MG63 (cell line): Measurements from ENCODE around the gene IMPDH2. TPM values are rescaled to one million over a fixed set of nuclear protein-coding genes. Genes with fewer than 3 reads are reported as not detected.

Experiments used
- DNase-seq: peaks from one replicate; pipeline ENCODE4 v3.0.0-alpha.2; 2020
- H3K27me3 ChIP-seq: fragments of 250-450 bp; sonication (Bioruptor Pico); 2 replicates; pipeline ENCODE4 v1.5.1; 2020; ENCODE audit warnings: mild to moderate bottlenecking, moderate library complexity
- H3K36me3 ChIP-seq: fragments of 250-450 bp; sonication (Bioruptor Pico); 2 replicates; pipeline ENCODE4 v1.5.1; 2020; ENCODE audit warnings: mild to moderate bottlenecking, moderate library complexity
- H3K4me3 ChIP-seq: fragments of 250-450 bp; sonication (Bioruptor Pico); 2 replicates; pipeline ENCODE4 v1.5.1; 2020; ENCODE audit warnings: mild to moderate bottlenecking, moderate library complexity
- H3K9me3 ChIP-seq: fragments of 250-450 bp; sonication (Bioruptor Pico); 2 replicates; pipeline ENCODE4 v1.5.1; 2020; ENCODE audit warnings: mild to moderate bottlenecking, moderate library complexity
- total RNA-seq: library from RNA; depleted of rRNA; stranded (reverse); fragments of >200 nt; shearing (Covaris generic); gene quantifications from 2 replicates; pipeline ENCODE4 v1.2.3, GENCODE V29; 2014; ENCODE audit warnings: low replicate concordance; rRNA removed

Gene IMPDH2
- total RNA-seq, result 304 and 356 TPM in 2 replicates

DNA sequence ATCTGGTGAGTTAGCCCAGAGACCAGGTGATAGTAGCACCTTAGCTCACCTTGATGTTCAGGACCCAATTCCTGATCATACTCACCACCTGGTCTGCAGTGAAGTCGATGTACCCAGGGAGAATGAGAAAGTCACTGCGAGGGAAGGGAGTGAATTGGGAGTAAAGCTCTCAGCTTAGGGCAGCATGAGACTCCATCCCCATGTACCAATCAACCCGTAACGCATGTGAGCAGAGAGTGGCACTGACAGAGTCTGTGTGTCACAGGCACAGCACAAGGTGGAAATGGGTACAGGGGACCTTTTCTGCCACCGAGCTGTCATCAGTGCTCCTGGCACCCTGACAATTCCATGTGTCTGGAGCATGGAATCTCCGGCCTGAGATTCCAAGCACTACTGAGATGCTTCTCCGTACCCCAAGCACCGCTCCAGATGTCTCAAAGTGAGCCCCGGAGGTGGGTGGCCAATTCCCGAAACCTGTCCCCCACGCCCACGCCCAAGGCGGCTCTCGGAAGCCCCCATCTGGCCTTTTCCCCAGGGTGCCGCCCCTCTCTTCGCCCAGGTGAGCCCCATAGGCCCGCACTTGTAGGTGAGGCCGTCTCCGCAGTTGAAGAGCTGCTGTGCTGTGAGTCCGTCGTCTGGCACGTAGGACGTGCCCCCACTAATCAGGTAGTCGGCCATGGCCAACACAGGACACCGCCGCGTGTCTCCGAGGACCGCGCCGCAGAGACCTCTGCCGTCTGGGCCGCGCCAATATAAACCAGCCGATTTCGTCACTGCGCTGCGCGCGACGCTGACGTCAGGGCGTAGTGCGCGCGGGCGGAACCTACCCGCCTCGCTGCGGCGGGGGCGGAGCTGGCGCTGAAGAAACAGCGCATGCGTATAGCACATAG lies at the start of gene IMPDH2:
TSS of gene IMPDH2 (minus strand) at position 726 of the 890 bp plus-strand sequence. CDS start at position 678, 48 bp downstream.
- H3K9me3 ChIP-seq, result no peaks in the 10 kb centered on the region
- H3K27me3 ChIP-seq, result no peaks in the 10 kb centered on the region
- peak; percentile 83 for DNase-seq
- peaks cover 55% of the 10 kb centered on the region for H3K36me3 ChIP-seq
- peak within 1 kb of the TSS; percentile 82 for H3K4me3 ChIP-seq

DNA sequence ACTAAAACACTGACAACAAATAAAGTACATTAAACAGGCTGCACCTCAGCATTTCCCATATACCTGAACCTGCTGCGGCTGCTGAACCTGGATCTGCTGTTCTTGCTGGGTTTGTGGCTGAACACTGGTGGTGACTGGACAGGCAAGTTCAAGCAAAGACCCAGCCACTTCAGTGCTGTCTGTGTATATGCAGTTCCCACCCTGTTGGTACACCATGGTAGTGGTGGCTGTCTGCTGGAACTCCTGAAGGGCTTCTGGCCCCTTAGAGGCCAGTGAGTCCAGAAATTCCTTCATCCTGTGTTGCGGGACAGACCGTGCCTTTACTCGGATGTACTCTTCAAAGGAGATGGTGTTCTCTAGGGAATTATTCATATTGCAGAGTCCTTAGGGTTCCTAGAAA lies 47.4 kb upstream of the IMPDH2 start:
- Histone ChIP-seq H3K27me3 (no peaks in the 10 kb centered on the region), H3K9me3 (no peaks in the 10 kb centered on the region), H3K4me3 (no peak overlapping the region), H3K36me3 (peaks cover 23% of the 10 kb centered on the region)
- DNase-seq, result no peak

DNA sequence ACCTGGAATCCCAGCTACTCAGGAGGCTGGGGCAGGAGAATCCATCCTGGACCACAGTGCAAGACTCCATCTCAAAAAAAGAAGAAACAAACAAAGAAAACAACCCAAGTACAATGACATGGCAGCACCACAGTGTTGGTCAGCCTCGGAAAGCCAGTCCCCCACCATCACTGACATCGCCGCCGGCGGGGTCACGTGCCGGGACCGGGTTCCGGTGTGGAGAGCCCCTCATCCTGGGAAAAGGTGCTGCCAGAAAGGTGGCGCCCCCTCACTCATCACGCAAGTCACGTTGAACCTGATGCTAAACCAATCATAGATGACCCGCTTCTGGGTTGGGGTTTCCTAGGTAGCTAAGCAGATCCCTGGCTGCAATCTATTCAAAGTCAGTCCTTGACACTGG lies 46.9 kb upstream of the IMPDH2 start:
- no peaks in the 10 kb centered on the region for H3K27me3 ChIP-seq
- peaks cover 25% of the 10 kb centered on the region for H3K36me3 ChIP-seq
- no peaks in the 10 kb centered on the region for H3K9me3 ChIP-seq
- no peak for DNase-seq
- H3K4me3 ChIP-seq, result no peak overlapping the region

DNA sequence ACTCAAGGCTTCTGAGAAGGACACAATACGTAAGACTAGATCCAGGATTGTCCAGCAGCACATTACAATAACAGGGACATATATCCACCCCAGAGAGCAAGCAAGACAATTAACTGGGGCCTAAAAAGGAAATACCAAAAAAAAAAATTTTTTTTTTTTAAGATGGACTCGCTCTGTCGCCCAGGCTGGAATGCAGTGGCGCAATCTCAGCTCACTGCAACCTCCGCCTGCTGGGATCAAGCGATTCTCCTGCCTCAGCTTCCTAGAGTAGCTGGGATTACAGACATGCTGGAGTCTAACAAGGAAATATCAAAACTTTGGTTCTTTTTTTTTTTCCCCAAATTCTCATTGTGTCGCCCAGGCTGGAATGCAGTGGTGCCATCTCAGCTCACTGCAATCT lies 28.8 kb upstream of the IMPDH2 start:
- H3K36me3 ChIP-seq, result peaks cover 34% of the 10 kb centered on the region
- no peaks in the 10 kb centered on the region for H3K9me3 ChIP-seq
- no peak for DNase-seq

DNA sequence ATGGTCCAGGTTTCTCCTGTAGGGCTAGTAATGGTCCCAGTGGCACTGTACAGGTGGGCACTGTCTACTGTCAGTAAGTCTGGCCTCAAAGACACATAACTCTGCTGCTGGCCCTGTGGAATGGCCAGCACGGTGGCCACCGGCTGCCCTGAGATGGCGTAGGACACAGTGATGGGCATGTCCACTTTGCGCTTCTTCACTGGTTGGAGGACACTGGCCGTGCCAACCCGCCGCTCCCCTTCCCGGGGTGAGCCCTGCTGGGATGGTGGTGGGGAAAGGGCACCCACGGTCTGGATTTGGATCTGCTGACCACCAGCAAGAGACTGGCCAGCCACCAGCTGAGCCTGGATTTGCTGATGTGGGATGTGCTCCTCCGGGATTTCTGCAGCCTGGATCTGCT lies 28.1 kb upstream of the IMPDH2 start:
- Histone ChIP-seq H3K9me3 (no peaks in the 10 kb centered on the region), H3K4me3 (no peak overlapping the region), H3K27me3 (no peaks in the 10 kb centered on the region), H3K36me3 (peaks cover 34% of the 10 kb centered on the region)
- no peak for DNase-seq

More for the DNA sequence above, 28.8 kb upstream of the IMPDH2 start:
- Histone ChIP-seq H3K27me3 (no peaks in the 10 kb centered on the region), H3K4me3 (no peak overlapping the region)

DNA sequence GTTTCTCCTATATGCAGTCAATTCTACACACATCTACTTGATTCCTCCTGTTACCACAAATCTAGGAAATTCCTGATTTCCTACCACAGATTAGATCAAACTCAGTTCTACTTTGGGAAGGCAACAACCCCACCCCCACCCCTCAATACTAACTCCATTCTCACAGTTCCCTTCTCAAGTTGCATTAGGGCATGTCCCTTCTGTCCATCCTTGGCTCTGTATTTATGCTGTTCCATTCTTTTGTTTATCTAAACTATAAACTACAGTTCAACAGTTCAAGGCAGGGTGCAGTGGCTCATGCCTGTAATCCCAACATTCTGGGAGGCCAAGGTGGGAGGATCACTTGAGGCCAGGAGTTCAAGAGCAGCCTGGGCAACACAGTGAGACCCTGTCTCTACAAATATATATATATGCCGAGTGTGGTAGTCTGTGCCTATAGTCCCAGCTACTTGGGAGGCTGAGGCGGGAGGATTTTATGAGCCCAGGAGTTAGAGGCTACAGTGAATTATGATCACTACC lies 25.2 kb upstream of the IMPDH2 start:
- no peak for DNase-seq
- Histone ChIP-seq H3K9me3 (no peaks in the 10 kb centered on the region), H3K36me3 (peaks cover 33% of the 10 kb centered on the region), H3K4me3 (no peak overlapping the region), H3K27me3 (no peaks in the 10 kb centered on the region)

DNA sequence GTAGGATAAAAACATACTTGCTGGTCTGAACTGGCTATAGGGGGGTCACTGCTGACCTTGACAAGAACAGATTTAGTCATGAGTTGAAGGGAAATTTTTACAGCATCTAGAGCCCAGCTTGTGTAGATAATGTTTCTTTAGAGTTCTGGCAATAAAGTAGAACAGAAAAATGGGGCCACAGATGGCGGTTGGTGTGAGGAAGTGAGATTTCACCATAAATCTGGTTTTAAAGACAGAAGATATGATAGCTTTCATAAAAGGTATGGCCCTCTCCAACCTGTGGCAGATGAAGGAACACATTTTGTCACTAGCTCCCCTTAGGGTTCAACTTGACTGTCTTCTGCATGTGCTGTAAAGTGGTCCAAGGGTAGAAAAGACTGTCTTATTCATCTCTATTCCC lies 24.3 kb upstream of the IMPDH2 start:
- Histone ChIP-seq H3K36me3 (peaks cover 33% of the 10 kb centered on the region), H3K9me3 (no peaks in the 10 kb centered on the region), H3K4me3 (no peak overlapping the region), H3K27me3 (no peaks in the 10 kb centered on the region)
- DNase-seq, result no peak

DNA sequence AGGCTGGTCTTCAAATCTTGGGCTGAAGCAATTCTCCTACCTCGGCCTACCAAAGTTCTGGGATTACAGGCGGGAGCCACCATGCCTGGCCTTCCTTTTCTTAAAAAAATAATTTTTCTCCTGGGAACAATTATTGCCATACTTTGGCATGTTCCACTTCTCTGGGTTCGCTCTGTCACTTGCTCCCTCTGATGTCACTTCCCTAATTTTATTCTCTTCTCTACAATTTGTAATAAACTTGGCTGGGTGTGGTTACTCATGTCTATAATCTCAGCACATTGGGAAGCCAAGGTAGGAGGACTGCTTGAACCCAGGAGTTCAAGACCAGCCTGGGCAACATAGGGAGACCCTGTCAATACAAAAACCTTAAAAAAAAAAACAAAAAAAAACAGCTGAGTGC lies 6.1 kb upstream of the IMPDH2 start:
- Histone ChIP-seq H3K4me3 (no peak overlapping the region), H3K9me3 (no peaks in the 10 kb centered on the region), H3K36me3 (peaks cover 16% of the 10 kb centered on the region), H3K27me3 (no peaks in the 10 kb centered on the region)
- no peak for DNase-seq

DNA sequence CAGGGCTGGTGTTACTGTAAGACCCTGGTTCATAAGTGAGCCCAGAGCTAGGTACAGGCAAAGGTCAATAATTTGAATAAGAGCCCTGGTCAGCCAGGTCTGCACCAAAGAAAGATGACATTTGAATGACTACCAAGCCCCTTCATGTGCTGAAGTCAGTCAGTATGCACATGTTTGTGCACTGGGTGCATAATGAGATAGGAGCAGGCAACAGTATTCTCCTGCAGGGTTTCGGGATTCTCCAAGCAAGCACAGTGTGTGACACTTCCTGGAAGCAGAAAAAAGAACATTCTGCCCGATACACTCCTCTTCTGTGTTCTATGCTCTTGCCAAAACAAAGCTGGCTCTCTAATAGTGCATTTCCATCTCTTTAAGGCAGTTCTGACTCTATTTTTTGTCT lies 5.5 kb upstream of the IMPDH2 start:
- Histone ChIP-seq H3K9me3 (no peaks in the 10 kb centered on the region), H3K36me3 (peaks cover 16% of the 10 kb centered on the region), H3K4me3 (no peak overlapping the region), H3K27me3 (no peaks in the 10 kb centered on the region)
- DNase-seq, result no peak

DNA sequence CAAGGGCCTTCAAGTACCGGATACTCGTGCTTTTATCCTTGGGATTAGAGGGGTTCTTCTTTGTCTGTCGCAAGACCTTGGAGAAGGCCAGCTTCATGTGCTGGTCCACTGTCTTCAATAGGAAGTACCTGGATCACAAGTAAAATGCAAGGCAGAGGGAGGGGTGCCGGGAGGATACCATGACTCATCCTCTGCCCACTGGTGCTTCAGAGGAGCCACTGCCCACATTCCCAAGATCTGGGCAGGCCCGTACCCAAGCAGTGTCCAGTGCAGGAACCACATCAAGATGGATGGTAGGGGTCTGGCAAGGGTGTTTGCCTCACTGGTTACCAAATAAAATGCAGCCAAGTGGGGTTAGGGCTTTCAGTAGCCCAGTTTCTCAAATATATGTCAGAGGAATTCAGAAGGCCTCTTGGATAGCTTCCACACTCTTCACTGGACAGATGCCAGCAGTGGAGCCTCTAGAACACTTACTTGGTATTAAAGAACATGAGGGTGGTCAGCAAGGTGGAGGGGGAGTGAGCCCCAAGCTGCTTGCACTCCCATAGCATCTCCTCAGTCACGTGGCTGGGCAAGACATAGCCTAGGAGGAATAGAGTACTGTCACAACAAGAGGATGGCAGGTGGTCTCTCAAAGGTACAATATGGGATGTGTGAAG lies 3.6 kb upstream of the IMPDH2 start:
- no peak for DNase-seq
- no peaks in the 10 kb centered on the region for H3K27me3 ChIP-seq
- peaks cover 27% of the 10 kb centered on the region for H3K36me3 ChIP-seq

DNA sequence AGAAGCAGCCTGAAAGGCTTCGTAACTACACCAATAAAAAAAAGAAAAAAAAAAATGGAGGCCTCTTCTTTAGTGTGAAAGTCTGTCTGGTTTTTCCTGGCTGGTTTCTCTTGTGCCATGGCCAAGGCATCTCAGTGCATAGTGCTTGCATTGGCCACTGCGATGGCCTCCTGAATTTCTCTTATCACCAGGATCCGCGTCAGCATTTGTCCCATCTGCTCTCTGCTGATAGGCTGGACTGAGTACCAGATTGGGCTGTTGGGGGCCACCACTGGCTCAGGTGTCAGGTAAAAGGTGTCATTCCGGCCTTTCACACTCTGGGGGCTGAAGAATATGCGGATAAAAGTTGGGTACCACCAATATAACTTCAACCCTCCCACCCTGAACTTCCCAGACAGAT lies 1.1 kb upstream of the IMPDH2 start:
- no peak for DNase-seq
- H3K36me3 ChIP-seq, result peaks cover 45% of the 10 kb centered on the region
- H3K27me3 ChIP-seq, result no peaks in the 10 kb centered on the region
- no peak overlapping the region for H3K4me3 ChIP-seq
- no peaks in the 10 kb centered on the region for H3K9me3 ChIP-seq

More for the DNA sequence above, 3.6 kb upstream of the IMPDH2 start:
- no peak overlapping the region for H3K4me3 ChIP-seq
- H3K9me3 ChIP-seq, result no peaks in the 10 kb centered on the region

DNA sequence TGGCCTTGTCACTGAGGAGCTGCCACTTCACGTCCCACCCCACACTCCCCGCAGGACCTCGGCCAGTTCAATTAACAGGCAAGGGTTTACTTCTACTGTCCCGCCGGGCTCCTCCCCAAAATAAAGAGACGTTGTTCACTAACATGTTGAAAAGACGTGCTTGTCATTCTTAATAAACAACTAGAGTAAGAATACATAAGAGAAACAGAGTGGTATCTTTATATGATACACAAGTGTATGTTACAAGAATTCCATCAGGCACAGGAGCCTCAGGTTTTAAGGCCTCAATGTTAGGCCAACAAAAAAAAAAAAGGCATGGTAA lies 326 bp upstream of the IMPDH2 start:
- H3K36me3 ChIP-seq, result peaks cover 52% of the 10 kb centered on the region
- H3K27me3 ChIP-seq, result no peaks in the 10 kb centered on the region
- no peaks in the 10 kb centered on the region for H3K9me3 ChIP-seq

DNA sequence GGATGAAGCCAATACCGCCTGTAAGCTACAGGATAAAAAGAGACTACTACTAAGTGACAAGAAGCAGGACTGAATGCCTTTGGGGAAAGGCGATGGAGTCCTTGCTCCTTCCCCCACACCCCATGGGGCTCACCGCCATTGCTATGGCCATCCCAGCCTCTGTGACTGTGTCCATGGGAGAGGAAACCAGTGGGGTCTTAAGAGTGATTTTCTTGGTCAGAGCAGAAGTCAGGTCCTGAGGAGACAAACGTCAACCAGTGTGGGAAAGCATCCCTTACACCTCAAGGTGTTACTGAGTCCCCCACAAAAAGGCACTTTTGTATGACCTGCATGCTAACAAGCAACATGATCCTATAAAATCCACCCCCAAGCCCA lies 913 bp downstream of the IMPDH2 start:
- DNase-seq, result no peak
- Histone ChIP-seq H3K4me3 (peak overlapping the region; percentile 82), H3K36me3 (peaks cover 52% of the 10 kb centered on the region), H3K9me3 (no peaks in the 10 kb centered on the region), H3K27me3 (no peaks in the 10 kb centered on the region)

More for the DNA sequence above, 326 bp upstream of the IMPDH2 start:
- DNase-seq, result no peak
- peak overlapping the region; percentile 82 for H3K4me3 ChIP-seq

DNA sequence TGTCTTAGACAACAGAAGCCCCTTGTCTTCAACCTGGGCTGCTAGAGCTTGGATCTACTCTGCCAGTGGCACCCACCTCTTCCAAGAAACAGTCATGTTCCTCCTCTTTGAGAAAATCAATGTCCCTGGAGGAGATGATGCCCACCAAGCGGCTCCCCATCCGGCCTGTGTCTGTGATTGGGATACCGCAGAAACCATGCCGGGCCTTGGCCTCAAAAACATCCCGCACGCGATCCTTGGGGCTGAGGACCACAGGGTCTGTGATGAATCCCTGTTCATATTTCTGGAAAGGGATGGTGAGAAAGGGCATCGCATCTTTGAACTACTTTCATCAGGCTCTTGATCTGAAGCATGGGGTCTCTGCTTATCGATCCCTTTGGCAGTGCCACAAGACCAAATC lies 1.6 kb downstream of the IMPDH2 start:
- Histone ChIP-seq H3K27me3 (no peaks in the 10 kb centered on the region), H3K36me3 (peaks cover 50% of the 10 kb centered on the region), H3K4me3 (peak overlapping the region; percentile 82; the same call in 1 of the 2 replicates), H3K9me3 (no peaks in the 10 kb centered on the region)
- DNase-seq, result no peak

DNA sequence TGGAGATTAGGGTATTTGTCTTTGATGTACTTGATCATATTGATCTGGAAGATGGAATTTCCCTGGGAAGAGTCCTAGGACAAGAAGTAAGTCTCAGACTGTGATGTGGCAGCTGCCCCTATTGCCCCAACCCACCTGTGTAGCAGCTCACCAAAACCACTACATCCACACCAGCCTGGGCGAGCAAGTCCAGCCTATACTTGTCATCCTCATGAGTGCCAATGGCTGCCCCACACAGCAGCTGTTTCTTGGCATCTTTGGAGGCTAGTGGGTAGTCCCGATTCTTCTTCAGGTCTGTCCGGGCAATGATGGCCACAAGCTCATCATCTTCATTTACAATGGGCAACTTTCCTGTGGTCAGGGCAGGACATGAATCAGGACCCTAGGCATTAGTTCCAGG lies 2.7 kb downstream of the IMPDH2 start:
- no peak overlapping the region for H3K4me3 ChIP-seq
- no peaks in the 10 kb centered on the region for H3K9me3 ChIP-seq
- no peak for DNase-seq
- H3K36me3 ChIP-seq, result peaks cover 48% of the 10 kb centered on the region
- no peaks in the 10 kb centered on the region for H3K27me3 ChIP-seq

DNA sequence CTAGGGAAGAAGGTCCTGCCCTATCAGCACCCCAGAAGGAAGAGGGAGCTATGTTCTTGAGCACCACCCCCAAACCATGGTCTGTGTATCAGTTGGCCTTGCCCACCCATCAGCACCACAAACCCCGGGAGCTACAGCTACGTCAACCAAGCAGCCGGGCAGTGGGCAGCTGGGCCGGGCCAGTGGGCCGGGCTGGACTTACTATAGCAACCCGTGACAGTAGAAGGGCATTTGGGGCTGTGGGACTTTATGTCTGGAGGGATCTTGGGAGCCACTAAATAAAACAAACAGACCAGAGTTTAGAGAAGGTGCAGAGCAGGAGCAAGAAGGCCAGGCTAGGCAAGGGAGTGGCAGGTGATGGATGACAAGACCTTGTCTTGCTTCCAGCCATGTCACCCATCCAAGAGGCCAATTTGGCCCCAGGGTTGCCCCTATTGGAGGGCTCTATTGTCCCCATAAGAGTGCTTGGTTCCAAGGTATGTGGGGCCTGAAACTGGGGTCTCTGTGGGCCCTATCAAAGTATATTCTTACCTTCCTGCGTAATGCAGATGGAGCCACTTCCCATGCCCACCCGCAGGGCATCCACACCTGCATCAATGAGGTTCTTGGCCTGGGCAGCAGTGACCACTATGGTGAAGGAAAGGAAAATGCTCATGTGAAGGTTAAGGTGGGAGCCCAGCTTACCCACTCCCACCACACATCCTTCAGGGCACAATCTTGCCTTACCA lies 3.2 kb downstream of the IMPDH2 start:
- Histone ChIP-seq H3K4me3 (no peak overlapping the region), H3K9me3 (no peaks in the 10 kb centered on the region), H3K36me3 (peaks cover 46% of the 10 kb centered on the region), H3K27me3 (no peaks in the 10 kb centered on the region)
- no peak for DNase-seq
